Lung (tissue), 12 donors: Measurements from ENCODE around the gene RBPJL. TPM values are rescaled to one million over a fixed set of nuclear protein-coding genes. Genes with fewer than 3 reads are reported as not detected.

Experiments used
- ATAC-seq: fragments of 200-7000 bp; cut with Tn5 transposase; one replicate; pipeline ENCODE4 v1.9.1; 2020; ENCODE audit warnings: moderate number of reproducible peaks; ENCODE audit not compliant: insufficient read depth, low FRiP score
- DNase-seq, 3 donors: peaks; one replicate each; pipeline ENCODE4 v3.0.0-alpha.2; 2013 to 2017
- H3K27ac ChIP-seq, 2 donors: one replicate each; pipeline ENCODE4 v1.5.1; 2013; ENCODE audit warnings: mild to moderate bottlenecking in 2 of 2, moderate library complexity in 2 of 2, control low read depth in 1 of 2, inconsistent platforms in 1 of 2, low read depth in 1 of 2, low read length in 1 of 2
- H3K27me3 ChIP-seq, 3 donors: one replicate each; pipeline ENCODE4 v1.5.1; 2013; ENCODE audit warnings: low read length in 2 of 3; ENCODE audit not compliant: control insufficient read depth in 3 of 3, insufficient read depth in 3 of 3
- H3K36me3 ChIP-seq, 4 donors: one replicate each; pipeline ENCODE4 v1.5.1; 2013; ENCODE audit warnings: low read length in 4 of 4, mild to moderate bottlenecking in 1 of 4, moderate library complexity in 1 of 4; ENCODE audit not compliant: control insufficient read depth in 4 of 4, insufficient read depth in 4 of 4
- H3K4me1 ChIP-seq, 5 donors: one replicate each; pipeline ENCODE4 v1.5.1; 2013; ENCODE audit warnings: low read length in 5 of 5, mild to moderate bottlenecking in 2 of 5, moderate library complexity in 1 of 5; ENCODE audit not compliant: control insufficient read depth in 5 of 5, insufficient read depth in 5 of 5
- H3K4me3 ChIP-seq: one replicate; pipeline ENCODE4 v1.5.1; 2013; ENCODE audit warnings: mild to moderate bottlenecking, control low read depth, moderate library complexity
- H3K9ac ChIP-seq, 2 donors: one replicate each; pipeline ENCODE4 v1.5.1; 2013; ENCODE audit warnings: low read length in 2 of 2, control low read depth in 1 of 2; ENCODE audit not compliant: insufficient read depth in 1 of 2
- H3K9me3 ChIP-seq, 4 donors: one replicate each; pipeline ENCODE4 v1.5.1; 2013; ENCODE audit warnings: low read length in 3 of 4, mild to moderate bottlenecking in 1 of 4, moderate library complexity in 1 of 4; ENCODE audit not compliant: control insufficient read depth in 4 of 4, insufficient read depth in 3 of 4
- WGBS, 2 donors: extraction: QIAGEN DNeasy Blood & Tissue Kit; methylation state at CpG; one replicate each; pipeline ENCODE4 v1.1.7; 2013; 5-methylcytosine and 5-hydroxymethylcytosine counted together
- polyA plus RNA-seq, 2 donors: library from polyadenylated mRNA; stranded (reverse); fragments of 200-250 nt; gene quantifications; one replicate each; pipeline ENCODE4 v1.2.1, GENCODE V29; 2013
- total RNA-seq, 2 donors: library from RNA; depleted of rRNA in 1 of 2; stranded (reverse); fragments of >200 nt in 1 of 2; gene quantifications; one replicate each; pipeline ENCODE4 v1.2.1, GENCODE V29; 2014 to 2021
- TF ChIP-seq, protein P1 (sequence below): IDR thresholded peaks from 2 replicates; pipeline ENCODE4 v1.5.1; 2012; ENCODE audit warnings: mild to moderate bottlenecking; ENCODE audit errors: control extremely low read depth, extremely low read depth
- donor health status: control.
- donor health status: control.
- donor health status: Bipolar disorder and iron deficiency.
- donor health status: healthy.
- donor health status: DM: yes; HTN: yes; CAD: no.

RBPJL gene
- total and polyA plus RNA-seq, 4 donors, result 0.12 TPM; not detected in 3

DNA sequence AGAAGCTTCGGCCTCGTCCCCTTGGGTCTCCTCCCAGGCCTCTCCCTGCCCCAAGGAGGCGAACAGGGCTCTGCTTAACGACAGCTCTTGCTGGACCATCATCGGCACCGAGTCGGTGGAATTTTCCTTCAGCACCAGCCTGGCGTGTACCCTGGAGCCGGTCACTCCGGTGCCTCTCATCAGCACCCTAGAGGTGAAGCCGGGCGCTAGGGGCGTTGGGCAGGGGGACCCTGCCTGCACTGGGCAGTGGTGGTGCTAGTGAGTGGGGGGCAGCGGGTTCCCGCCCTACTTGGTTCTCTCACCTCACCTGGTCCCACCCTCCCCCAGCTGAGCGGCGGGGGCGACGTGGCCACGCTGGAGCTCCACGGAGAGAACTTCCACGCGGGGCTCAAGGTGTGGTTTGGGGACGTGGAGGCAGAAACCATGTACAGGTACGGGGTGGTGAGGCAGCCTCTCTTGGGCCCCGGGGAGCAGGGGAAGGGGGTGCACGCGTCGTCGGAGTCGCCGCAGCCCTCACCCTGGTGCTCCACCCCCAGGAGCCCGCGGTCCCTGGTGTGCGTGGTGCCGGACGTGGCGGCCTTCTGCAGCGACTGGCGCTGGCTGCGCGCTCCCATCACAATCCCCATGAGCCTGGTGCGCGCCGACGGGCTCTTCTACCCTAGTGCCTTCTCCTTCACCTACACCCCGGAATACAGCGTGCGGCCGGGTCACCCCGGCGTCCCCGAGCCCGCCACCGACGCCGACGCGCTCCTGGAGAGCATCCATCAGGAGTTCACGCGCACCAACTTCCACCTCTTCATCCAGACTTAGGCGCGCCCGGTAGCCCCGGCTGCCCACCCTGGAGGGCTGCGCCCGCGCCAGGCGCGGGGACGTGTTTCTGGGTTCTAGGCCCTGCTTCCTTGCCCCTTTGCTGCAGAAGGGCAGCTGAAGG lies 9.8 kb downstream of the RBPJL start:
- TF ChIP-seq, protein P1, sequence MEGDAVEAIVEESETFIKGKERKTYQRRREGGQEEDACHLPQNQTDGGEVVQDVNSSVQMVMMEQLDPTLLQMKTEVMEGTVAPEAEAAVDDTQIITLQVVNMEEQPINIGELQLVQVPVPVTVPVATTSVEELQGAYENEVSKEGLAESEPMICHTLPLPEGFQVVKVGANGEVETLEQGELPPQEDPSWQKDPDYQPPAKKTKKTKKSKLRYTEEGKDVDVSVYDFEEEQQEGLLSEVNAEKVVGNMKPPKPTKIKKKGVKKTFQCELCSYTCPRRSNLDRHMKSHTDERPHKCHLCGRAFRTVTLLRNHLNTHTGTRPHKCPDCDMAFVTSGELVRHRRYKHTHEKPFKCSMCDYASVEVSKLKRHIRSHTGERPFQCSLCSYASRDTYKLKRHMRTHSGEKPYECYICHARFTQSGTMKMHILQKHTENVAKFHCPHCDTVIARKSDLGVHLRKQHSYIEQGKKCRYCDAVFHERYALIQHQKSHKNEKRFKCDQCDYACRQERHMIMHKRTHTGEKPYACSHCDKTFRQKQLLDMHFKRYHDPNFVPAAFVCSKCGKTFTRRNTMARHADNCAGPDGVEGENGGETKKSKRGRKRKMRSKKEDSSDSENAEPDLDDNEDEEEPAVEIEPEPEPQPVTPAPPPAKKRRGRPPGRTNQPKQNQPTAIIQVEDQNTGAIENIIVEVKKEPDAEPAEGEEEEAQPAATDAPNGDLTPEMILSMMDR, result no peak
- no peak for DNase-seq
- ATAC-seq, result no peak
- Histone ChIP-seq H3K27ac (no peak overlapping the region), H3K27me3 (peaks cover 0 to 47% (median 17%) of the 10 kb centered on the region in 3 donors), H3K4me1 (no peaks in the 10 kb centered on the region), H3K9me3 (no peaks in the 10 kb centered on the region), H3K9ac (no peak overlapping the region), H3K36me3 (no peaks in the 10 kb centered on the region), H3K4me3 (no peak overlapping the region)
- 26 to 31% methylated on average over 69 to 71 of the region's 71 CpGs for WGBS, 2 donors

DNA sequence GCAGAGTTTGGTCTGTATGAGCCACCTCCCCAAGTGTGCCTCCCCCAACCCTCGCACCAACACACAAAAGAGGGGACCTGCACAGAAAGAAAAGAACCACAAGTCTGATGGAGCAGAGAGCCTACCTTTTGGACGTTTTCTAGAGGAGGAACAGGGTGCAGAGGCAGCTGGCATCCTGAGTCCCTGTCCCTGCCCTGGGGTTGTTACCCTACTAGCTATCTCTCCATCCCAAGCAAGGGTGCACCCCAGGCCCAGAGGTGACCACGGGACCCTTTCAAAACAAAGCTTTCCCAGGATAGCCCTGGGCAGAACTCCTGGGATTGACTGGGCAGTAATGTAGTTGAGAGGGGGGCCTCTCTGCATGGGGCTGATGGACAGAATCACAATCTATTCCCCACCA lies 11.2 kb downstream of the RBPJL start:
- peaks cover 0 to 43% (median 17%) of the 10 kb centered on the region in 3 donors for H3K27me3 ChIP-seq
- no peaks in the 10 kb centered on the region for H3K4me1 ChIP-seq
- H3K9me3 ChIP-seq, result no peaks in the 10 kb centered on the region
- 68 to 71% methylated on average over 3 of the region's 3 CpGs for WGBS, 2 donors
- ATAC-seq, result no peak
- H3K4me3 ChIP-seq, result no peak overlapping the region
- no peak overlapping the region for H3K27ac ChIP-seq
- no peak for DNase-seq
- TF ChIP-seq, protein P1, result no peak
- no peaks in the 10 kb centered on the region for H3K36me3 ChIP-seq
- no peak overlapping the region for H3K9ac ChIP-seq

DNA sequence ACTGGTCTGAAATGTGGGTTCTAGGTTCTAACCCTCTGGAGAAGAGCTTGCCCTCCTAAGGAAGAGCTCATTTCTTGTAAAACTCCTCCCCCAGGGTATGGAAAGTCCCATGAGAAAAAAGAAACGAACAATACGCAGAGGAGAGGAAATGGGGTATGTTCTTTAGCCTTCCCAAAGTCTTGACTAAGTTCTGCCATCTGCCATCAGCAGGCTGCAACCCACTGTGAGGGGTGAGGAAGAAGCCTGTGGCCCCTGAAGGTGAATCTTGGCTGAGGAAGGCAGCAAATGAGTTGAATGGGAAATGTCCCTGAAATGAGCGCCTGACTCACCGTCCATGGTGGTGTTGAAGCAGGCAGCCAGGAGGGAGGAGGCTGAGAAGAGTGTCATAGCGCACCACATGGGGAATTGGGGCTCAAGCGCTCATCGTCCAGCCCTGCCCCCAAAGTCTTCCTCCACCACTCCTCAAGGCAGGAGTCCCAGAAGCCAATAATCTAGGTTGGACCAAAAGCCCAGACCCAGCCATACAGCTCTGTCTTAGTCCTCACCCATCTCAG lies 11.8 kb downstream of the RBPJL start:
- Histone ChIP-seq H3K27ac (no peak overlapping the region), H3K27me3 (peaks cover 0 to 38% (median 17%) of the 10 kb centered on the region in 3 donors), H3K36me3 (no peaks in the 10 kb centered on the region), H3K4me3 (no peak overlapping the region), H3K9me3 (no peaks in the 10 kb centered on the region), H3K9ac (no peak overlapping the region), H3K4me1 (no peaks in the 10 kb centered on the region)
- TF ChIP-seq, protein P1, result no peak
- DNase-seq (no peak), ATAC-seq (no peak)
- WGBS, 2 donors, result 67 to 75% methylated on average over 7 of the region's 7 CpGs
